ENCODE measurements around the gene HPN. TPM values are rescaled to one million over a fixed set of nuclear protein-coding genes. Genes with fewer than 3 reads are reported as not detected.

The HPN gene
- total RNA-seq, 1 donor from 2014 or later, result not detected

DNA sequence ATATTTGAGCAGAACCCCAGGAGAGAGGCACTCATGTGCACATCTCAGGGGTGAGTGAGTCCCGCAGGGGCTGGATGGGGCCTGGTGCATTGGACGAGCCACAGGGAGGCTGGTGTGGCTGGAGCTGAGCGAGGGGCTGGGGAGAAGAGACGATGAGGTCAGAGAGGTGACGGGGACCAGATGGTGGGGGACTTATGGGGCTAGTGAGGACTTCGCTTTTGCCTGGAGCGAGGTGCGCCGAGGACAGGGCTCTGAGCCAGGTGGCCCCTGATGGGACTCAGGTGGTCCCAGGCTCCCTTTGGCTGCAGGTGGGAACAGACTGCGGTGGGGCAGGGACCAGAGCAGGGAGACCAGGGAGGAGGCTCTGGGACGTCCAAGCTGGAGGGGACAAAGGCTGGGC, 67.2 kb downstream of the HPN start:
- peaks cover 17% of the 10 kb centered on the region for H3K27me3 Mint-ChIP-seq (ENCODE audit: unreplicated experiment)
- TF ChIP-seq, protein P1, sequence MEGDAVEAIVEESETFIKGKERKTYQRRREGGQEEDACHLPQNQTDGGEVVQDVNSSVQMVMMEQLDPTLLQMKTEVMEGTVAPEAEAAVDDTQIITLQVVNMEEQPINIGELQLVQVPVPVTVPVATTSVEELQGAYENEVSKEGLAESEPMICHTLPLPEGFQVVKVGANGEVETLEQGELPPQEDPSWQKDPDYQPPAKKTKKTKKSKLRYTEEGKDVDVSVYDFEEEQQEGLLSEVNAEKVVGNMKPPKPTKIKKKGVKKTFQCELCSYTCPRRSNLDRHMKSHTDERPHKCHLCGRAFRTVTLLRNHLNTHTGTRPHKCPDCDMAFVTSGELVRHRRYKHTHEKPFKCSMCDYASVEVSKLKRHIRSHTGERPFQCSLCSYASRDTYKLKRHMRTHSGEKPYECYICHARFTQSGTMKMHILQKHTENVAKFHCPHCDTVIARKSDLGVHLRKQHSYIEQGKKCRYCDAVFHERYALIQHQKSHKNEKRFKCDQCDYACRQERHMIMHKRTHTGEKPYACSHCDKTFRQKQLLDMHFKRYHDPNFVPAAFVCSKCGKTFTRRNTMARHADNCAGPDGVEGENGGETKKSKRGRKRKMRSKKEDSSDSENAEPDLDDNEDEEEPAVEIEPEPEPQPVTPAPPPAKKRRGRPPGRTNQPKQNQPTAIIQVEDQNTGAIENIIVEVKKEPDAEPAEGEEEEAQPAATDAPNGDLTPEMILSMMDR (IDR thresholded peaks at IDR 0.05), result no peak

DNA sequence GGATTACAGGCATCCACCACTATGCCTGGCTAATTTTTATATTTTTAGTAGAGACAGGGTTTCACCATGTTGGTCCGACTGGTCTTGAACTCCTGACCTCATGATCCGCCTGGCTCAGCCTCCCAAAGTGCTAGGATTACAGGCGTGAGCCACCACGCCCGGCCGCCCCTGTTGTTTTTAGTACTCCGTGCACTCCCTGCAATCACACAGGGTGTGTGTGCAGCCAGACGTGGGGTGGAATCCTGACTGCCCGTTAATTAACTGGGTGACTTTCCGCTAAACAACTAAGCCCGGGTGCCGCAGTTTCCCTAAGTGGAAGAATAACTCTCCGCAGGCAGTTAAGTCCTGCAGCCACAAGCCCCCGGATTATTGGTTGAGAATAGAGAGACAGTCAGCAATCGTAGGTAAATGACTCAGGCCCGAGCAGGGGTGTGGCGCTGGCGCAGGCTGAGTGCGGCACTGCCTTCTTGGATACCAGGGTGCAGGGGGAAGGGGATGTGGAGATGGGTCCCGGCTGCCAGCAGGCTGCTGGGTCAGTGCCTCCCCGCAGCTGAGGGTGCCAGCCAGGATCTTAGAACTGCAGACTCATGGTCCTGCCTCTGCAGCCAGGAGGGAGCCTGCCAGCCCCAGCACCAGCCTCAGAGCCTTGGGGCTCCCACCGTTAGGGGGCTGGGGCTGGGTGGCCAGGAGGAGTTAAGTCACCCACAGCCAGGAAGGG, 68.0 kb downstream of the HPN start:
- H3K27ac Mint-ChIP-seq (ENCODE audit: unreplicated experiment), result no peak overlapping the region
- H3K36me3 Mint-ChIP-seq (ENCODE audit: unreplicated experiment), result no peaks in the 10 kb centered on the region
- H3K9me3 Mint-ChIP-seq (ENCODE audit: unreplicated experiment), result no peaks in the 10 kb centered on the region
- H3K4me3 Mint-ChIP-seq (ENCODE audit: unreplicated experiment), result no peak overlapping the region
- peaks cover 20% of the 10 kb centered on the region for H3K27me3 Mint-ChIP-seq (ENCODE audit: unreplicated experiment)
- peaks cover 3% of the 10 kb centered on the region for H3K4me1 Mint-ChIP-seq (ENCODE audit: unreplicated experiment)
- DNase-seq (ENCODE audit: extremely low spot score, unreplicated experiment), result no peak
- TF ChIP-seq, protein P1 (IDR thresholded peaks at IDR 0.05), result no peak

More for the DNA sequence above, 67.2 kb downstream of the HPN start:
- H3K9me3 Mint-ChIP-seq (ENCODE audit: unreplicated experiment), result no peaks in the 10 kb centered on the region
- H3K4me1 Mint-ChIP-seq (ENCODE audit: unreplicated experiment), result no peaks in the 10 kb centered on the region
- no peaks in the 10 kb centered on the region for H3K36me3 Mint-ChIP-seq (ENCODE audit: unreplicated experiment)
- DNase-seq (ENCODE audit: extremely low spot score, unreplicated experiment), result no peak
- no peak overlapping the region for H3K27ac Mint-ChIP-seq (ENCODE audit: unreplicated experiment)
- H3K4me3 Mint-ChIP-seq (ENCODE audit: unreplicated experiment), result no peak overlapping the region

DNA sequence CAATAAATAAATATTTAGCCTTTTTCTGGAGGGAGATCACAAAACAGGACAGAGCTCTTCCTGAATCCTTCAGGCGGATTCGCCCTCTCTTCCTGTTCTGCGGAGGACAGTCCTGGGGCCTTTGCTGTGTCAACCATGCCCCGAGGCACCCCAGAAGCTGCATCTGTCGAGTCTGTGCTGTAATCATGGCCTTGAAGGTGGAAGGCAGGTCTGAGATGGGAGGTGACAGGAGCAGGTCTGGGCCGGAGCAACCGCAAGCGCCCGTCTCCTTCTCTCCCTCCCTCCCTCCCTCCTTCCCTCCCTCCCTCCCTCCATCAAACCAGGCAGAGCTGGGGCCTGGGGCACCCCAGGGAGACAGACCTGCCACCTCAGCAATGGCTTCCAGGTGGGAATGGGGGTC, 69.5 kb downstream of the HPN start:
- Mint-ChIP-seq H3K36me3 (ENCODE audit: unreplicated experiment) (no peaks in the 10 kb centered on the region), H3K4me1 (ENCODE audit: unreplicated experiment) (peaks cover 6% of the 10 kb centered on the region), H3K9me3 (ENCODE audit: unreplicated experiment) (no peaks in the 10 kb centered on the region), H3K4me3 (ENCODE audit: unreplicated experiment) (no peak overlapping the region), H3K27ac (ENCODE audit: unreplicated experiment) (no peak overlapping the region), H3K27me3 (ENCODE audit: unreplicated experiment) (peaks cover 26% of the 10 kb centered on the region)
- no peak for DNase-seq (ENCODE audit: extremely low spot score, unreplicated experiment)
- TF ChIP-seq, protein P1 (IDR thresholded peaks at IDR 0.05), result no peak

DNA sequence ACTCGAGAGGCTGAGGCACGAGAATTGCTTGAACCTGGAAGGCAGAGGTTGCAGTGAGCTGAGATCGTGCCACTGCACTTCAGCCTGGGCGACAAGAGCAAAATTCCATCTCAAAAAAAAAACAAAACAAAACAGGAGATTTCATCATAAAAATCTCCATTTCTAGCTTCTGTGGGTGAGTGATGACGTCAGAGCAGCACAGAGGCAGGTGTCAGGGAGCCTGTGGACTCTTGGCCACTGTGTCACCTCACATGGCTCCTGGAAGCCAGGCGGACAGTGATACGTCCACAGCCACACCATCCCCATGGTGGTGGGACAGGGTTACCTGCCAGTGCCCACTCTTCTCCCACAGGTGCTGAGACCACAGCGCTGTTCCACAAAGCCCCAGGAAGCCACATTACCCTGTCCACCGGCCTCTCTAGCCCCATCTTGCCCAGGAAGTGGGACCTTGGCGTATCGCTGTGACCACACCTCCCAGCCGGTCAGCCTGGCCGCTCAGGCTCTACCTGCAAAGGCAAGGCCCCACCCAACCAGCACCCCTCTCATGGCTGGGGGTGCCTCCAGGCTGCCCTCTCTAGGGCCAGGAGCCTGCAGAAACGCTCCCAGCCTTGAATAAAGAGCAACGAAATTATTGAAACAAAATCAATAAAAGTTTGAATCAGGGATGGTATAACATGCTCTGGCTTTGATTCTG, 71.6 kb downstream of the HPN start:
- no peak overlapping the region for H3K4me3 Mint-ChIP-seq (ENCODE audit: unreplicated experiment)
- no peaks in the 10 kb centered on the region for H3K36me3 Mint-ChIP-seq (ENCODE audit: unreplicated experiment)
- H3K27ac Mint-ChIP-seq (ENCODE audit: unreplicated experiment), result no peak overlapping the region
- peaks cover 6% of the 10 kb centered on the region for H3K4me1 Mint-ChIP-seq (ENCODE audit: unreplicated experiment)
- no peaks in the 10 kb centered on the region for H3K9me3 Mint-ChIP-seq (ENCODE audit: unreplicated experiment)
- DNase-seq (ENCODE audit: extremely low spot score, unreplicated experiment), result no peak
- TF ChIP-seq, protein P1 (IDR thresholded peaks at IDR 0.05), result no peak
- H3K27me3 Mint-ChIP-seq (ENCODE audit: unreplicated experiment), result peaks cover 34% of the 10 kb centered on the region

Measured in osteocyte (in vitro differentiated cells).